Upper lobe of right lung (tissue), 1 donor: ENCODE results near the gene CYP4B1. TPM values are rescaled to one million over a fixed set of nuclear protein-coding genes. Genes with fewer than 3 reads are reported as not detected.
A peak's percentile ranks its signal among the peaks of the same experiment; 100 is the strongest.

Source experiments
- ATAC-seq: fragments of 200-7000 bp; cut with Tn5 transposase; one replicate; pipeline ENCODE4 v1.9.1; 2020; ENCODE audit warnings: mild to moderate bottlenecking, moderate library complexity
- DNase-seq: peaks from one replicate; pipeline ENCODE4 v3.0.0-alpha.2; 2020
- H3K27ac ChIP-seq: fragments of 200-600 bp; one replicate; pipeline ENCODE4 v1.8.0; 2022
- H3K27me3 ChIP-seq: fragments of 200-600 bp; one replicate; pipeline ENCODE4 v1.8.0; 2022; ENCODE audit warnings: mild to moderate bottlenecking
- H3K36me3 ChIP-seq: fragments of 200-600 bp; one replicate; pipeline ENCODE4 v1.8.0; 2022
- H3K4me1 ChIP-seq: fragments of 200-600 bp; one replicate; pipeline ENCODE4 v1.8.0; 2022
- H3K4me3 ChIP-seq: fragments of 200-600 bp; one replicate; pipeline ENCODE4 v1.8.0; 2022; ENCODE audit warnings: mild to moderate bottlenecking
- H3K9me3 ChIP-seq: fragments of 200-600 bp; one replicate; pipeline ENCODE4 v1.8.0; 2022
- CTCF ChIP-seq: fragments of 200-600 bp; IDR thresholded peaks from one replicate; pipeline ENCODE4 v1.8.0; 2022; ENCODE audit warnings: antibody characterized with exemption
- intact Hi-C: fragments of 100-400 bp; cut with DNase I; formaldehyde crosslinking; loops from one replicate; pipeline ENCODE4 v1.11.0; 2022
- total RNA-seq: library from RNA; stranded (reverse); fragmentation: NEBNext Ultra II Directional; extraction: Animal tissue kit (Norgen Biotek cat#: 25700); gene quantifications from one replicate; pipeline ENCODE4 v1.2.1, GENCODE V29; 2021
- donor health status: DM: no; HTN: yes; CAD: no; lungs with severe emphysema.

CYP4B1 gene
- total RNA-seq, 1 donor from 2014 or later = 268 TPM

- Histone ChIP-seq H3K36me3 (no peaks in the 10 kb centered on the region), H3K4me1 (peaks cover 13% of the 10 kb centered on the region), H3K27me3 (no peaks in the 10 kb centered on the region), H3K9me3 (no peaks in the 10 kb centered on the region), H3K4me3 (no peak overlapping the region), H3K27ac (no peak overlapping the region)
- intact Hi-C loops = no loop called here
- no peak for ATAC-seq
- no peak for DNase-seq
- no peak for TF ChIP-seq CTCF
Measured at GRCh38 chr1:46797696-46798470, 963 bp upstream of the CYP4B1 start.

GRCh38 chr1:46800742-46801141 is 1.9 kb downstream of the CYP4B1 start:
- TF ChIP-seq CTCF = no peak
- no peaks in the 10 kb centered on the region for H3K9me3 ChIP-seq
- intact Hi-C loops = no loop called here
- ATAC-seq (no peak), DNase-seq (no peak)
- peaks cover 31% of the 10 kb centered on the region for H3K4me1 ChIP-seq
- H3K27me3 ChIP-seq = no peaks in the 10 kb centered on the region
- H3K4me3 ChIP-seq = peak overlapping the region; percentile 51
- H3K36me3 ChIP-seq = no peaks in the 10 kb centered on the region
- H3K27ac ChIP-seq = peak overlapping the region; percentile 86

- Histone ChIP-seq H3K4me1 (peaks cover 37% of the 10 kb centered on the region), H3K4me3 (peak overlapping the region; percentile 51), H3K36me3 (no peaks in the 10 kb centered on the region), H3K9me3 (no peaks in the 10 kb centered on the region), H3K27ac (peak overlapping the region; percentile 86), H3K27me3 (no peaks in the 10 kb centered on the region)
- DNase-seq (no peak), ATAC-seq (peak; percentile 73)
- intact Hi-C loops = no loop called here
- no peak for TF ChIP-seq CTCF
Measured at GRCh38 chr1:46801323-46802055, 2.6 kb downstream of the CYP4B1 start.

- Histone ChIP-seq H3K4me1 (peaks cover 41% of the 10 kb centered on the region), H3K27ac (peak overlapping the region; percentile 86), H3K36me3 (no peaks in the 10 kb centered on the region), H3K9me3 (no peaks in the 10 kb centered on the region), H3K27me3 (no peaks in the 10 kb centered on the region), H3K4me3 (peak overlapping the region; percentile 51)
- DNase-seq = no peak
- intact Hi-C loops = no loop called here
- ATAC-seq = peak; percentile 47
- TF ChIP-seq CTCF = no peak
Measured at GRCh38 chr1:46802081-46802480, 3.2 kb downstream of the CYP4B1 start.

- TF ChIP-seq CTCF = no peak
- intact Hi-C loops = no loop called here
- DNase-seq (no peak), ATAC-seq (no peak)
- Histone ChIP-seq H3K4me3 (peak overlapping the region; percentile 51), H3K36me3 (no peaks in the 10 kb centered on the region), H3K27ac (peak overlapping the region; percentile 86), H3K27me3 (no peaks in the 10 kb centered on the region), H3K9me3 (no peaks in the 10 kb centered on the region), H3K4me1 (peaks cover 49% of the 10 kb centered on the region)
Measured at GRCh38 chr1:46802901-46803574, 4.2 kb downstream of the CYP4B1 start.
